Hepatocyte (in vitro differentiated cells): Measurements from ENCODE around the gene VPS13D.

Experiments
- EZH2 ChIP-seq: fragments of 200-600 bp; sonication (generic); IDR thresholded peaks from 2 replicates; pipeline ENCODE4 v1.6.1; 2016; ENCODE audit warnings: antibody characterized with exemption, mild to moderate bottlenecking, borderline replicate concordance
- EZH2phosphoT487 ChIP-seq: fragments of 200-600 bp; sonication (generic); IDR thresholded peaks from one replicate; pipeline ENCODE4 v1.6.1; 2018; ENCODE audit warnings: antibody characterized with exemption, mild to moderate bottlenecking, low read depth, moderate library complexity; ENCODE audit not compliant: unreplicated experiment, severe bottlenecking
- TF ChIP-seq, protein P1 (sequence below): fragments of 200-600 bp; sonication (generic); IDR thresholded peaks from 2 replicates; pipeline ENCODE4 v1.5.1; 2016; ENCODE audit warnings: antibody characterized with exemption, mild to moderate bottlenecking; ENCODE audit not compliant: poor library complexity

DNA sequence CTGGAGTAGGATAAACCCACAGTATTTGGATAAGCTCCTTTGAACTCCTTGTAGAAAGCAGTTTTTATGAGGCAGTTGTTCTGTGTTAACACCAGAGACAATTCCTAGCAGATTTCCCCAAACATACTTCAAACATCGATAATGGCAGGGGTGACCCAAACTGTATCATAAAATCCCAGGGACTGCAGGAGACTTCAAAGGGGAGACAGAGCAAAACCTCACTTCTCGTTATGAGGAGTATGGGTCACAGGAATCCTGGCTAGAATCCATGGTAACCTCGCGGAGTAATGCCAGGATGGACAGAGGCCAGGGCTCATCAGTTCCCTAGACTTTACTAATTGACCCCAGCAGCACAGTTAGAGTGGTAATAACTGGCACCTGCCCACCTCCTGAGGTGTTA is 240.2 kb downstream of the VPS13D start:
- TF ChIP-seq EZH2 = no peak
- TF ChIP-seq, protein P1, sequence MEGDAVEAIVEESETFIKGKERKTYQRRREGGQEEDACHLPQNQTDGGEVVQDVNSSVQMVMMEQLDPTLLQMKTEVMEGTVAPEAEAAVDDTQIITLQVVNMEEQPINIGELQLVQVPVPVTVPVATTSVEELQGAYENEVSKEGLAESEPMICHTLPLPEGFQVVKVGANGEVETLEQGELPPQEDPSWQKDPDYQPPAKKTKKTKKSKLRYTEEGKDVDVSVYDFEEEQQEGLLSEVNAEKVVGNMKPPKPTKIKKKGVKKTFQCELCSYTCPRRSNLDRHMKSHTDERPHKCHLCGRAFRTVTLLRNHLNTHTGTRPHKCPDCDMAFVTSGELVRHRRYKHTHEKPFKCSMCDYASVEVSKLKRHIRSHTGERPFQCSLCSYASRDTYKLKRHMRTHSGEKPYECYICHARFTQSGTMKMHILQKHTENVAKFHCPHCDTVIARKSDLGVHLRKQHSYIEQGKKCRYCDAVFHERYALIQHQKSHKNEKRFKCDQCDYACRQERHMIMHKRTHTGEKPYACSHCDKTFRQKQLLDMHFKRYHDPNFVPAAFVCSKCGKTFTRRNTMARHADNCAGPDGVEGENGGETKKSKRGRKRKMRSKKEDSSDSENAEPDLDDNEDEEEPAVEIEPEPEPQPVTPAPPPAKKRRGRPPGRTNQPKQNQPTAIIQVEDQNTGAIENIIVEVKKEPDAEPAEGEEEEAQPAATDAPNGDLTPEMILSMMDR = no peak
- no peak for TF ChIP-seq EZH2phosphoT487
